Nucleus accumbens (tissue), 56 donors: Measurements from ENCODE around the gene KLHL25.
A peak's percentile ranks its signal among the peaks of the same experiment; 100 is the strongest.

Experiments
- DNase-seq, 56 donors: peaks; one replicate each; lab custom pipeline; 2025; lab: John Stamatoyannopoulos, UW

KLHL25 gene

DNA sequence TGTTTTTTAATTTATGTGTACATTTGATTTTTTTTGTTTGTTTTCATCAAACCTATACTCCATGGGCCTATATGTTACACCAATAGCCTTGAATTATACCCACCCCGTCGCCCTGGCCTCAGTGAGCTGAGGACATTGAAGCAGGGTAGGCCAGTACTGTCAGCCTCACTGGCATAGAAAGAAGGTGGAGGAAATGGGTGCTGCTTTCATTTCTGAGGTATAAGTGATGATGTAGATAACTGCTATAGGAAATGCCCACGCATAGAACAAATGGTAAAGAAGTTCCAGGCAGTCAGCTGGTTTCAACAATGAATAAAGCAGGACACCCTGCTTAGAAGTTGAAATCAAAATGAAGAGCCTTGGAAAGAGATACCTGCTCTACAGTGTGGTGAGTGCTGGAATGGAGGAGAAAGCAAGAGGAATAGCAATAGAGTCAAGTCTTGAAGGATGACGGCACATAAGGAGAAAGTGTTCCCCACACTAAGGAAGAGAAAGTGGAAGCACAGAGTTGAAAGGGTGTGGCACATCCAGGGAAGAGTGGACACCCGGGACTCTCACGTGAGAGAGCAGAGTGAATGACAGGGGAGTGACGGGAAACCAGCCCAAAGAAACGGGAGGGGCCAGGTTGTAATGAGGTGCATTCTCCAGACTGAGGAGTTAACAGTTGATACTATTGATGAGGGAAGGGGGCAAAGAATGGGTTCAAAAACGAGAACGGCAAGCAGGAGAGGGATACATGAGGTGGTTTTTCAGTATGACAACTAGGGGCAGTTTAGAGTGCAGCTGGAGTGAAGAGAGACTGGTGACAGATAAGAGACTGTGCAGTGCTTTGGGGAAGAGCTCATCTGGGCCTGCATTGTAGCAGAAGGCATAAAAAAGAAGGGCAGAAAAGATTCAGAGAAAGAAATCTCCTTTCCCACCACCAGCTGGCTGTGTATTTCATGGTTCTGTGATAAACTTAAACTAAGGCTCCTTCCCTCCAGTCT is 70.5 kb downstream of the KLHL25 start:
- no peak for DNase-seq

- DNase-seq = no peak
Measured at GRCh38 chr15:85722374-85723152, 72.2 kb downstream of the KLHL25 start.

GRCh38 chr15:85718981-85719380 is 75.7 kb downstream of the KLHL25 start:
- no peak for DNase-seq

DNA sequence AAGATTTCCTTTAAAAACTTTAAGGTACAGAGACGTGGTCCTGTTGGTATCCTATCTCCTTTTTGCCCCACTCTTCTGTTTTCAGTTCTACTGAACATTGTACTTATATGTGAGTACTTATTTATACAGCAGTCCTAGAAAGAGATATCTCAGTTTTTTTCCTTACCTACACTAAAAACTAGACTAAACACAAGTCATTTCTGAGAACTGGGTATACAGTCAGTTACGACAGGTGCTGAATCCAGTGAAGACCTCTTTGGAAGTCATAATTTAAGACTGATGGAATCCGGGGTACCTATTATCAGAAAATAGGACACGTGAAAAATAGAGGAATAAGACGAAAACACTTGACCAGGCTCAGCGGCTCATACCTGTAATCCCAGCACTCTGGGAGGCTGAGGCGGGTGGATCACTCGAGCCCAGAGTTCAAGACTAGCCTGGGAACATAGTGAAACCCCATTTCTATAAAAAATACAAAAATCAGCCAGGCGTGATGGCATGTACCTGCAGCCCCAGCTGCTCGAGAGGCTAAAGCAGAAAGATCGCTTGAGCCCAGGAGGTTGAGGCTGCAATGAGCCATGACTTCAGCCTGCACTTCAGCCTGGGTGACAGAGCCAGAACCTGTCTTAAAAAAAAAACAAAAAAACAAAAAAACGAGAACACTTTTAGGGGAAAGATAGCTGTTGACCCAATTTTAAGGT is 76.3 kb downstream of the KLHL25 start:
- no peak for DNase-seq

- DNase-seq = no peak
Measured at GRCh38 chr15:85717212-85717611, 77.5 kb downstream of the KLHL25 start.

DNA sequence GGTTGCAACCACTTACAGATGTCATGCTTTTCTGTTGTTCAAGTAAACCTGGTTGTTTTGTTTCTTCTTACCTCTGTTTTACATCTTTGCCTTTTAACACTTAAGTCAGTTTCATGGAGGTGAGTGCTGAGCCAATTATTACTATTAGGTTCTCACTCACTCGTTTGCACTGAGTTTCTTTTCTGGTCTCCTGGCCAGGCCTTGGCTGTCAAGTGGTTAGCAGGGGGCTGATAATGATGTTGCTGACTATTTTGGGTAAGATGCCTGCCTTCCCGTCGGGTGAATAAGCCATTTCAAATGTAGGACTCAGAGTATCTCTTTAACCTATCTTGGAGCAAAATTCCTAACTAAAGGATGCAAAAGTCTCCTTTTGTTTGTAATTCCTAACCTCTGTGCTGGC is 78.5 kb downstream of the KLHL25 start:
- DNase-seq = no peak

DNA sequence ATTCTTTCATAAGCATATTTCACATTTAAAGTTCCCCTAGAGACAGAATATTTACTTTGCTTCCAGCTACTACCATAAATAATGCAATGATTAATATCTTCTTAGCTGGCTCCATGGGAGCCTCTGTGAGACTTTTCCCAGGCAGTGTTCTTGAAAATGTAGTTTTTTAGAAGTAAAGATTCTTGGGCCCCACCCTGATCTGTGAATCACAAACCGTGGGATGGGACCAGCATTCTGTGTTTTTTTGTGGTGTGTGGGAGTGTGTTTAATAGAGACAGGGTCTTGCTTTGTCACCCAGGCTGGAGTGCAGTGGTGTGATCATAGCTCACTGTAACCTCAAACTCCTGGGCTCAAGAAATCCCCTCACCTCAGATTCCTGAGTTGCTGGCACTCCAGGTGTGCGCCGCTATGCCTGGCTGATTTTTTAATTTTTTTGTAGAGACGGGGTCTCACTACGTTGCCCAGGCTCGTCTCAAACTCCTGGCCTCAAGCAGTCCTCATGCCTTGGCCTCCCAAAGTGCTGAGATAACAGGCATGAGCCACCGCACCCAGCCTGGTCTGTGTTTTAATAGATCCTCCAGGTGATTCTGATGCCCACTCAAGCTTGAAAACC is 83.0 kb downstream of the KLHL25 start:
- DNase-seq = peak in 6 of 56 donors; percentile 7 to 40 (median 20)

DNA sequence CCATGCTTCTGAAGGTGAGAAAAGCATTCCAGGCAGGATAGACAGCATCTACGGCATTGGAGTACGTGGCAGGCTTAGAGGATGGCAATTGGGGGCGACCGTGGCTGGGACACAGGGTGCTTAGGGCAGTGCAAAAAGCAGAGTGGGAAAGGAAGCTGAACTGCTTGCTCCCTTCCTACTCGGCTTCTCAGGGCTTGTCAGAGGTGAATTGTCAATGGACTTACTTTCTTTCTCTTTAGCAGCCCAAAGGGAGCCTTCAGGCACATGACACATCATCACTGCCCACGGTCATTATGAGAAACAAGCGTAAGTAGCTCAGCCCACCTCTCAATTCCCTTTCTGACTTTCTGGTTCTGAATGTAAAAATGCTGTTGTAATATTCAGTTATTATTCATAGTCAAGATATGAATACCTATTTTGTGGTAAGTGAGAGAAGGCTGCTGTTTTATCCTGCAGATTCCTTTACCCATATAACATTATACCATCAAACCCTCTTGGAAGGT is 84.3 kb downstream of the KLHL25 start:
- no peak for DNase-seq
